Heart right ventricle (tissue), 16 donors: ENCODE results near the gene GARNL3. TPM values are rescaled to one million over a fixed set of nuclear protein-coding genes. Genes with fewer than 3 reads are reported as not detected.

Experiments used
- ATAC-seq, 8 donors: fragments of 200-7000 bp; cut with Tn5 transposase; one replicate each; pipeline ENCODE4 v1.9.1; 2020; ENCODE audit warnings: mild to moderate bottlenecking in 8 of 8, moderate library complexity in 8 of 8, moderate number of reproducible peaks in 1 of 8
- DNase-seq, 2 donors: peaks; one replicate each; pipeline ENCODE4 v3.0.0-alpha.2; 2020
- H3K27ac ChIP-seq, 10 donors: fragments of 200-600 bp; sonication (generic) in 2 of 10; one replicate each; pipeline versions ENCODE4 v1.5.0 to v1.8.0; 2020 to 2022; ENCODE audit warnings: mild to moderate bottlenecking in 3 of 10
- H3K27me3 ChIP-seq, 7 donors: fragments of 200-600 bp; one replicate each; pipeline ENCODE4 v1.8.0; 2021 to 2022; ENCODE audit warnings: mild to moderate bottlenecking in 2 of 7
- H3K36me3 ChIP-seq, 9 donors: fragments of 200-600 bp; sonication (generic) in 1 of 9; one replicate each; pipeline versions ENCODE4 v1.5.0 to v1.8.0; 2020 to 2022; ENCODE audit warnings: mild to moderate bottlenecking in 2 of 9
- H3K4me1 ChIP-seq, 9 donors: fragments of 200-600 bp; sonication (generic) in 1 of 9; one replicate each; pipeline versions ENCODE4 v1.5.0 to v1.8.0; 2020 to 2022; ENCODE audit warnings: mild to moderate bottlenecking in 4 of 9
- H3K4me3 ChIP-seq, 10 donors: fragments of 200-600 bp; sonication (generic) in 2 of 10; one replicate each; pipeline versions ENCODE4 v1.5.0 to v1.8.0; 2020 to 2022; ENCODE audit warnings: mild to moderate bottlenecking in 7 of 10, moderate library complexity in 2 of 10
- H3K9me3 ChIP-seq, 11 donors: fragments of 200-600 bp in 10 of 11; sonication (generic) in 2 of 11; one replicate each; pipeline versions ENCODE4 v1.5.0 to v1.8.0; 2013 to 2022; ENCODE audit warnings: mild to moderate bottlenecking in 2 of 11, control low read depth in 1 of 11, moderate library complexity in 1 of 11
- WGBS, 2 donors: extraction: QIAGEN DNeasy Blood & Tissue Kit; methylation state at CpG; one replicate each; pipeline ENCODE4 v1.1.7; 2013; ENCODE audit warnings: inconsistent platforms in 1 of 2; 5-methylcytosine and 5-hydroxymethylcytosine counted together
- intact Hi-C, 10 donors: fragments of 100-400 bp; cut with DNase I; formaldehyde crosslinking; loops; one replicate each; pipeline versions ENCODE4 v1.11.1 to v1.14.2; 2022
- polyA plus RNA-seq, 2 donors: library from polyadenylated mRNA; stranded (reverse); fragments of 200-250 nt; gene quantifications; one replicate each; pipeline ENCODE4 v1.2.3, GENCODE V29; 2013
- total RNA-seq, 10 donors: library from RNA; stranded (reverse); fragmentation: NEBNext Ultra II Directional in 3 of 10; extraction: Animal tissue kit (Norgen Biotek cat#: 25700) in 3 of 10; gene quantifications; one replicate each; pipeline versions ENCODE4 v1.2.1 to v1.2.4, GENCODE V29; 2021 to 2023
- TF ChIP-seq, protein P1 (sequence below), 9 donors: fragments of 200-600 bp; sonication (generic) in 2 of 9; IDR thresholded peaks; one replicate each; pipeline versions ENCODE4 v1.5.0 to v1.8.0; 2021 to 2022; ENCODE audit warnings: antibody characterized with exemption in 9 of 9, mild to moderate bottlenecking in 5 of 9, moderate library complexity in 1 of 9
- donor health status: Arrhythmogenic right ventricular cardiomyopathy.
- donor health status: ischemic (EF 13 %, LVEDD 7.1; RV severe dilation, severe dysfunction).
- donor health status: healthy with polysubstance abuse.
- donor health status: DM: no; HTN: yes; CAD: no.
- donor health status: DM: no; HTN: no; CAD: no.
- donor health status: ischemic (EF 25% LVEDD 6.9; RV normal size, moderate dysfunction).
- donor health status: ischemic (EF 25% LVEDD 5.7; RV mildly dilated, moderate dysfunction).
- donor health status: healthy.
- donor health status: DM: yes; HTN: yes; CAD: no.
- donor health status: Ischemic cardiomyopathy.
- donor health status: ischemic (EF 35%, LVEDD 5.7; RV mildly dilated, moderate dysfunction).
- donor health status: nonischemic (EF 11% LVEDD 7.7; RV severe dilation, severe dysfunction).
- donor health status: DM: yes; HTN: yes; CAD: no.
- donor health status: PGD.
- donor health status: ischemic (EF 29% LVEDD 5.4; RV normal size, mild dysfunction).
- donor health status: nonischemic (EF 23%, LVEDD 6.1; RV moderate dilation, normal function).

The GARNL3 gene
- total and polyA plus RNA-seq, 12 donors, result 3.3 to 53.1 (median 28.3) TPM

DNA sequence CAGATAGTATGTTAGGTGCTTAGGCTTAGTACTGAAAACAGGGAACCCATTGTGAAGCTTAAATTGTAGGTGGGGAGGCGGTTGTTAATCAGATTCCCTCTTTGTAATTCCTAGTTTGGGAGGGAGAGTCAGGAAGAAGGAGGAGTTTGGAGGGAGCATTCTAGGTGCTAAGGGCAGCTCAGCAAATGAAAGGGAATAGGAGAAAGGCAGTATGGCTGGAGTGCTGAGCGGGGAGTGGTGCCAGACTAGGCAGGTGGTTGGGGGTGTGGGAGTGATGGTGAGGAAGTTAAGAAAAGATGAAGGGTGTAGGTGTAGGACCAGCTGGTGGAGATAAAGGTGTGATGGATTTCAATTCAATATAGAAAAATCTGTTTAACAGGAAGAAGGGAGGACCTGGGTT, 11.1 kb upstream of the GARNL3 start:
- TF ChIP-seq, protein P1, sequence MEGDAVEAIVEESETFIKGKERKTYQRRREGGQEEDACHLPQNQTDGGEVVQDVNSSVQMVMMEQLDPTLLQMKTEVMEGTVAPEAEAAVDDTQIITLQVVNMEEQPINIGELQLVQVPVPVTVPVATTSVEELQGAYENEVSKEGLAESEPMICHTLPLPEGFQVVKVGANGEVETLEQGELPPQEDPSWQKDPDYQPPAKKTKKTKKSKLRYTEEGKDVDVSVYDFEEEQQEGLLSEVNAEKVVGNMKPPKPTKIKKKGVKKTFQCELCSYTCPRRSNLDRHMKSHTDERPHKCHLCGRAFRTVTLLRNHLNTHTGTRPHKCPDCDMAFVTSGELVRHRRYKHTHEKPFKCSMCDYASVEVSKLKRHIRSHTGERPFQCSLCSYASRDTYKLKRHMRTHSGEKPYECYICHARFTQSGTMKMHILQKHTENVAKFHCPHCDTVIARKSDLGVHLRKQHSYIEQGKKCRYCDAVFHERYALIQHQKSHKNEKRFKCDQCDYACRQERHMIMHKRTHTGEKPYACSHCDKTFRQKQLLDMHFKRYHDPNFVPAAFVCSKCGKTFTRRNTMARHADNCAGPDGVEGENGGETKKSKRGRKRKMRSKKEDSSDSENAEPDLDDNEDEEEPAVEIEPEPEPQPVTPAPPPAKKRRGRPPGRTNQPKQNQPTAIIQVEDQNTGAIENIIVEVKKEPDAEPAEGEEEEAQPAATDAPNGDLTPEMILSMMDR (IDR thresholded peaks at IDR 0.05), result no peak
- ATAC-seq (no peak), DNase-seq (no peak)
- 91 to 94% methylated on average over 2 of the region's 2 CpGs for WGBS, 2 donors
- Histone ChIP-seq H3K27me3 (no peaks in the 10 kb centered on the region), H3K4me1 (peaks cover 0 to 29% (median 5%) of the 10 kb centered on the region in 9 donors), H3K4me3 (no peak overlapping the region), H3K36me3 (no peaks in the 10 kb centered on the region), H3K27ac (no peak overlapping the region), H3K9me3 (no peaks in the 10 kb centered on the region)
- intact Hi-C loops, result no loop called here

DNA sequence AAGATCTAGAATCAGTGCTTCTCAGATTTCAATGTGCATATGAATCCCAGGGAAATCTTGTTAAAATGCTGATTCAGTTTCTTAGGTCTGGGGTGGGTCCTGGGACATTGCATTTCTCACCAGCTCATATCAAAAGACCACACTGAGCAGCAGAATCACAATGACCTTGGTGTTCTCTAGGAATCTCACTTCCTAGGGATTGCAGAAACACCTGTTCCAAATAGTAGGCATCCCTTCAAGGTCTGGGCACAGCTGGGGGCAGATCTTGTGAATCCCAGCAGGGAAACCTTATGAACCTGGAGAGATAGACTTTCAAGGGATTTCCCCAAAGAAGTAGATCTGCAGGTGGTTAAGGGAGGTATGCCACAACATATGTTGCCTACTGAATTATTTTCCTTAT, 8.9 kb upstream of the GARNL3 start:
- TF ChIP-seq, protein P1 (IDR thresholded peaks at IDR 0.05), result no peak
- H3K27me3 ChIP-seq, result no peaks in the 10 kb centered on the region
- DNase-seq (no peak), ATAC-seq (no peak)
- H3K36me3 ChIP-seq, result no peaks in the 10 kb centered on the region
- no peak overlapping the region for H3K4me3 ChIP-seq
- H3K27ac ChIP-seq, result no peak overlapping the region
- peaks cover 0 to 40% (median 7%) of the 10 kb centered on the region in 9 donors for H3K4me1 ChIP-seq
- no peaks in the 10 kb centered on the region for H3K9me3 ChIP-seq
- intact Hi-C loops, result no loop called here

DNA sequence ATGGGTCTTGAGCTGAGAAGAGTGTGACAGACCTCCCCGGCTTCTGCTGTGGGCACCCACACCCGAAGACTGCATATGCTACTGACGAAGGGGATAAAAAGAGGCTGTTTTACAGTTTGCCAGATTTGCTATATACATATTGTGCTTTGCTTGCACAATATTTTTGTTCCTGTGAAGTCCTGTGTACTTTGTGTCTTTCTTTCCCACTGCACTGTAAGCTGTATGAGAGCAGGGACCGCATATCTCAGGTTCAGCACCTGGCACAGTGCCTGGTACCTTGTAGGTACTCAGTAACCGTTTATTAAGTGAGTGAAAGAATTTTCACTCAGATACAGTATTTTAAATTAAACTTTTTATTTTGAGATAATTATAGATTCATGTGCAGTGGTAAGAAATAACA, 8.2 kb upstream of the GARNL3 start:
- Histone ChIP-seq H3K27me3 (no peaks in the 10 kb centered on the region), H3K36me3 (no peaks in the 10 kb centered on the region), H3K4me1 (peaks cover 0 to 35% (median 7%) of the 10 kb centered on the region in 9 donors), H3K9me3 (no peaks in the 10 kb centered on the region), H3K27ac (no peak overlapping the region), H3K4me3 (no peak overlapping the region)
- WGBS, 2 donors, result 70 to 76% methylated on average over 5 of the region's 5 CpGs
- intact Hi-C loops, result no loop called here
- TF ChIP-seq, protein P1 (IDR thresholded peaks at IDR 0.05), result no peak
- DNase-seq (no peak), ATAC-seq (no peak)

DNA sequence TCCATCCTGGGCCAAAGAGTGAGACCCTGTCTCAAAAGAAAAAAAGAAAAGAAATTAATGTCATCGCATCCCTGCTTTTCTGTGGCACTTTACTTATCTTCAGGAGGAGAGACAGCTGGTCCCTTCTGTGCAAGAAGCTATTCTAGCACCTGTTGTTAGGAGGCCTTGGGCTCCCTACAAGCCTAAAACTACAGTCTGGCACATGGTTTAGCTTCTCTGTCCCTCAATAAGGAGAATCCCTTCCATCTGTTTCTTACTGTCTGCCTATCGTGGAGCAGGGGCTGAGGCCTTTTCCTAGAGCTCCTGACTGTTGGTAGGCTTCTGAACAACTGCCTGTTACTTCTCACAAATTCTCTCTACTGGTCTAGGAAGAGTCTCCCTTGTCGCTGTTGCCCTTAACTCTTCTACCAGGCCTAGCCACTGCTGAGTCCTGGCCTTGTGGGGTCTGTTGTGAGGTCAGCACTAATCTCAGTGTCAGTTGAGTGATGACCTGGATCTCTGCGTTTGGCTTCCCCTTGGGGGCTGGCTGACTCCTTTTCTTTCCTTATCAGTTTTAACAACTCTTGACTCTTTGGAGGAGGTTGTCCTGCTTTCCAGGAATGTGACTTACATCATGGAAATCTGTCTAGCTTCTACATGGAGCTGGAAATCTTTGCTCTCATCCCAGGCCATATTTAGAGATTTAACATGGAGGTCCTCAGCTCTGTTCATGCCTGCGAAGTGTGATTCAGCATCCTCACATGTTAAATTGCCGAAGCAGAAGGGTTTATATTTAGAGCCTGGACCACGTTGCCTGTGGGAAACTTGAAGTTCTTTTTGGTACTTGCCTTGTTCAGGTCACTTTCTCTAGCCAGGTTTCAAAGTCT, 5.7 kb upstream of the GARNL3 start:
- no peaks in the 10 kb centered on the region for H3K27me3 ChIP-seq
- TF ChIP-seq, protein P1 (IDR thresholded peaks at IDR 0.05), result no peak
- peak overlapping the region in 8 of 10 donors; percentile 1 to 71 (median 37) for H3K27ac ChIP-seq
- H3K4me3 ChIP-seq, result no peak overlapping the region
- intact Hi-C loops, result no loop called here
- H3K4me1 ChIP-seq, result peaks cover 0 to 41% (median 13%) of the 10 kb centered on the region in 9 donors
- DNase-seq (no peak), ATAC-seq (peak; percentile 16 to 85 (median 56))
- no peaks in the 10 kb centered on the region for H3K9me3 ChIP-seq
- WGBS, 2 donors, result 48 to 59% methylated on average over 7 of the region's 7 CpGs
- peaks cover 0 to 6% (median 0%) of the 10 kb centered on the region in 9 donors for H3K36me3 ChIP-seq
